NCI-H128 (cell line): ENCODE data around the gene RNF17.
"Not testable (repeated sequence)": the region's sequence is repeated elsewhere in the genome, so short reads cannot be mapped to it uniquely, and the experiment has no call there.

Experiments used
- DNase-seq: peaks from one replicate; lab custom pipeline; 2025; ENCODE audit not compliant: unreplicated experiment; lab: John Stamatoyannopoulos, UW

The RNF17 gene

GRCh38 chr13:24742294-24742693, 21.7 kb upstream of the RNF17 start:
- DNase-seq, result no peak

DNA sequence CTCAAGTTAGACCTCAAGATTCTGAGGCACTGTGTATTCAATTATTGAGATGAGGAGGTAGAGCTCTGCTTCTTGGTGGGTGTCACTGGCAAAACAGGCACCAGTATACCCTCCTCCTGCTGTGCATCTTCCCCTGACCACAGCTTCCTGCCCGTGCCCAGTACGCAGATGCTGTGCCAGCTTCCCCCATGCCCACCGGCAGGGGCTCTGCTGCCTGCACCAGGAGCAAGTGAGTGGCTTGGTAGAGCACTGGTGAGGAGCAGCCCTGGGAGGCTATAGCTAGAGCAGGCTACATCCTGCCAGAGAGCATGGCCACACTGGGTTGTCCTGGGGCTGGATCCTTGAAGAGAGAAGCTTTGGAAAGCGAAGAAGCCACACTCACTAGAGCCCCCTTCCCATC, 21.0 kb upstream of the RNF17 start:
- no peak for DNase-seq

DNA sequence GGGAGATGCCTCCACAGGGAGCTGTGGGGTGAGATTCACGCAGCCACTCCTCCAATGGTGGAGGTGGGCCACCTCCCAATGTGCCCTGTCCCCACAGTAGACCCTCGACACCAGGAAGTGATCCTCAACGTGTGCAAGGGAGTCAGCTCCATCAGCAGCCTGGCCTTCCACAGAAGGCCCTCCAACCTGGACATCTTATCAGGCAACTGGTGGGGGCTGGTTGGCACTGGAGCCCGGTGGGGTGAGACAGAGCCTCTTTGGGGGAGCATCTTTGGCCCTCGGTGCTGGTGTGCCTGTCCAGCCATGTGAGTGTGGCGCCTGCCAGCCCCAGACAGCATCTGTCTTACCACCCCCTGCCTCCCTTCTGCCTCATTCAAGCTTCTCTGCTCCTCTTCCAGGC, 19.7 kb upstream of the RNF17 start:
- DNase-seq, result no peak

- DNase-seq, result no peak
Observed at GRCh38 chr13:24745516-24745860, 18.5 kb upstream of the RNF17 start.

- DNase-seq, result no peak
Observed at GRCh38 chr13:24745861-24746617, 17.9 kb upstream of the RNF17 start.

DNA sequence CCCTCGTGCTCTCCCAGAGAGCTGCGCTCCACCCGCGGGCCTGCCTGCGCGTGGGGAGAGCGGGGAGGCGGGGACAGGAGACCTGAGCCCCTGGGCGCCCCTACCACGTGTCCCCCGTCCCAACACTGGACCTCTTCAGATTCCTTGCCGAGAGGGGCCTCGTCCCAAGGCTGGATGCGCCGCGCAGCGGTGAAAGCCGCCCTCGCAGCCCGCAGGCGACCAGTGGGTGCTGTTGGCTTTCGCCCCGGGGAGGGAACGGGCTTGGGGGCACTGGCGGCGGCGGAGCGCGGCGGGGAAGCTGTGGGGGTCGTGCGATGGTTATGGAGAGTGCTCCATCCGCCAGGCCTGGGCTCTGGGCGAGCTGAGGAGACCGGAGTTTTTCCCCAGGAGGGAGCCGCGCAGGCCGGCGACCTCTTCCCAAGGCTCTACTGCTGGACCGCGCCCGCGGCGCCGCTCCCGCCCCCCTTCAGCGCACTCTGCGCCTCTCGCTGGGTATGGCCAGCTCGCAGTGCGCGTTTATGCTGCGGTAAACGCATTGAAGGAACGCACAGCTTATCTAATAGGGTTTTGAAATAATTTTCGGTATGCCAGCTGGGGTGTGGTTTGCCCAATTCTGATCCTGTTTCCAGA, 17.2 kb upstream of the RNF17 start:
- DNase-seq, result no peak

GRCh38 chr13:24747248-24748060, 16.5 kb upstream of the RNF17 start:
- no peak for DNase-seq

DNA sequence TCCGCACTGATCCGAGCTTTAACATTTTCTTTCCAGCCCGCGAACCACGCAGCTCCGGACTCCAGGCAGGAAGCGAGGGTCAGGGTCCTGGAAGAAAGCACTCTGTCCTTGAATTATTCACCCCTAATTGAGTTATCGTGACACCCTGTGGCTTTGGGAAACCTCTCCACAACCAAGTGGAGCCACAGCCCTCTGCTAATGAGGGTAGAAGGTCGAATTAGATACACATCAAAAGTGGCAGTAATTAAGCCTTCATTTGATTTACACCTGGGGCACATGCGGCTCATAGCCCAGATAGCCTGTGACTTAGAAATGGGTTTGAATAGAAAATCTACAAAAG, 15.9 kb upstream of the RNF17 start:
- no peak for DNase-seq

GRCh38 chr13:24759197-24759596, 4.8 kb upstream of the RNF17 start:
- no peak for DNase-seq

GRCh38 chr13:24764276-24764630, 284 bp downstream of the RNF17 start:
- no peak for DNase-seq

GRCh38 chr13:24777171-24777570, 13.2 kb downstream of the RNF17 start:
- DNase-seq, result no peak

- DNase-seq, result no peak
Observed at GRCh38 chr13:24784319-24784718, 20.4 kb downstream of the RNF17 start.

GRCh38 chr13:24788538-24788937, 24.6 kb downstream of the RNF17 start:
- DNase-seq, result no peak

GRCh38 chr13:24802074-24802473, 38.1 kb downstream of the RNF17 start:
- DNase-seq, result no peak

DNA sequence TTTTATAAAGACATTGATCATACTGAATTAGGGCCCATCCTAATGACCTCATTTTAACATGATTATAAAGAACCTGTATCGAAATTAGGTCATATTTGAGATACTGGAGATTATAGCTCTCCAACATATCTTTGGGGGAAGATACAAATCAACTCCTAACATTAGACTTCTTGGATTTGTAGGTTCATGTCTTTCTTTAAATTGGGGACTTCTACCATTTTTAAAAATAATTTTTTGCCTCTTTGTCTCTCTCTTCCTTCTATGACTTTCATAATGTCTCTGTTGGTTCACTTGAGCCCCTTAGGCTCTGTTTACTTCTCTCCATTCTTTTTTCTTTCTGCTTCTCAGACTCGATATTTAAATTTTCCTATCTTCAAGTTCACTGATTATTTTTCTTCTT, 57.2 kb downstream of the RNF17 start:
- no peak for DNase-seq

DNA sequence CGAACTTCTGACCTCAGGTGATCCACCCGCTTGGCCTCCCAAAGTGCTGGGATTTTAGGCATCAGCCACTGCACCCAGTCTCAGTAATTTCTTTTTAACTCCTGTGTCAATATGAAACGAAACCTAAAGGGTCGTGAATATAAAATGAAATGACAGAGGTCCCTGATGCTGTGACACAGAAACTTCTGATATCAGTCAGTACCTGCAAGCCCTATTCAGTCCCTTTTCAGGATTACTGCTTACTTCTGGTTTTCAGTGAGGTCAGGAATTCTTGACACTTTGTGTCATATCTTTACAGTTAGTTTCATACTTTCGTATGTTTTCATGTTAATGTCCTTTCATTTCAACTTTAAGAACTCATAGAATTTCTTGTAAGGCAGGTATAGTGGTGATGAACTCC, 58.7 kb downstream of the RNF17 start:
- DNase-seq, result no peak

DNA sequence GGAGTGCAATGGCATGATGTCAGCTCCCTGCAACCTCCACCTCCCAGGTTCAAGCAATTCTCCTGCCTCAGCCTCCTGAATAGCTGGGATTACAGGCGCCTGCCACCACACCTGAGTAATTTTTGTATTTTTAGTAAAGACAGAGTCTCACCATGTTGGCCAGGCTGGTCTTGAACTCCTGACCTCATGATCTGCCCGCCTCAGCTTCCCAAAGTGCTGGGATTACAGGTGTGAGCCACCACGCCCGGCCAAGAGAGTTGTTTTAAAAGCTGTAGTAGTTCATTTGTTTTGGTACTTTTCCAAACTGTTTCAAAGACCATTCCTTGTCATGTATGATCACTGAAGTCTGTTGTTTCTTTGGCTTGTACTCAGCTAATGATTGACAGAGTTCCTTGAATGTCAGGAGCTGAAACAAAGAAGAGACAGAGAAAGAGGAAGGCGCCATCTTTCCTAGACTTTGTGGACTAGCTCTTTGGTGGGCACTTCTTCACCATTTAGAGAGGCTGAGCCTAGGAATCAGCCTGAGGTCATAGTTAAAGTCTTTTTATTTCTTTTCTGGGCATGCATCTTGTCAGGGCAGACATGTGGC, 59.2 kb downstream of the RNF17 start:
- not testable (repeated sequence) for DNase-seq

- no peak for DNase-seq
Observed at GRCh38 chr13:24827799-24828198, 63.8 kb downstream of the RNF17 start.

DNA sequence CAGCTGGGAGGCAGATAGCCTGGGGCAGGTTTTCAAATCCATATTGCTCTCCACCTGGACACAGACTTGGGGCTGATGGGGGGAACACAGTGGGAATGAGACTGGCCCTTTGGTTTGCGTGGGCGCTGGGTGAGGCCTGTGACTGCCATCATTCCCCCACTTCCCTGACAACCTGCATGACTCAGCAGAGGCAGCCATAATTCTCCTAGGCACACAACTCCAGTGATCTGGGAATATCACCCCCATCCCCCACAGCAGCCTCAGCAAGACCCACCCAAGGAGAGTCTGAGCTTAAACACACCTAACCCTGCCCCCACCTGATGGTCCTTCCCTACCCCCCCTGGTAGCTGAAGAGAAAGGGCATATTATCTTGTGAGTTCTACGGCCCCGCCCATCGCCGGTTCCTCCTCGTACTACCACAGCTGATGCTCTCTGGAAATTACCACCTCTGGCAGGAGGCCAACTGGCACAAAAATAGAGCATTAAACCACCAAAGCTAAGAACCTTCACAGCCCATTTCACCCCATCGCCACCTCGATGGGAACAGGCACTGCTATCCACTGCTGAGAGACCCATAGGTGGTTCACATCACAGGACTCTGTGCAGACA, 71.0 kb downstream of the RNF17 start:
- no peak for DNase-seq

- not testable (repeated sequence) for DNase-seq
Observed at GRCh38 chr13:24837528-24837927, 73.6 kb downstream of the RNF17 start.

GRCh38 chr13:24842549-24843274, 78.7 kb downstream of the RNF17 start:
- DNase-seq, result no peak
